Naive thymus-derived CD8-positive, alpha-beta T cell (primary cell): ENCODE measurements around the gene KIF6. TPM values are rescaled to one million over a fixed set of nuclear protein-coding genes. Genes with fewer than 3 reads are reported as not detected.

Experiments
- ATAC-seq, 2 donors: fragments of 150-1000 bp; cut with Tn5 transposase in 1 of 2; sonication (Bioruptor Pico), chemical (Tn5 transposase) in 1 of 2; 1 replicate in 1 of 2; 2 replicates in 1 of 2; pipeline ENCODE4 v1.10.0; 2021; ENCODE audit warnings: mild to moderate bottlenecking in 2 of 2, moderate library complexity in 2 of 2
- POLR2A ChIA-PET: fragments of 350-600 bp; sonication (Branson Sonifier 250); formaldehyde crosslinking; loops from one replicate; lab custom pipeline; 2021; ENCODE audit warnings: antibody characterized with exemption; lab: Charles Lee
- DNase-seq, 10 donors: peaks; one replicate each; pipeline versions ENCODE4 v3.0.0 to v3.0.0-alpha.2; 2020 to 2022
- H3K27ac Mint-ChIP-seq, 10 donors: one replicate each; pipeline ENCODE4 v1.8.0; 2020 to 2022; ENCODE audit warnings: mild to moderate bottlenecking in 10 of 10, mixed read lengths in 10 of 10, moderate library complexity in 4 of 10, inconsistent platforms in 1 of 10
- H3K27me3 Mint-ChIP-seq, 5 donors: one replicate each; pipeline ENCODE4 v1.8.0; 2021 to 2022; ENCODE audit warnings: mixed read lengths in 5 of 5
- H3K36me3 Mint-ChIP-seq, 3 donors: one replicate each; pipeline ENCODE4 v1.8.0; 2020 to 2022; ENCODE audit warnings: mixed read lengths in 3 of 3, mild to moderate bottlenecking in 2 of 3, inconsistent platforms in 1 of 3
- H3K4me1 Mint-ChIP-seq, 4 donors: one replicate each; pipeline ENCODE4 v1.8.0; 2021 to 2022; ENCODE audit warnings: mixed read lengths in 4 of 4
- H3K4me3 Mint-ChIP-seq, 10 donors: one replicate each; pipeline ENCODE4 v1.8.0; 2020 to 2022; ENCODE audit warnings: mild to moderate bottlenecking in 10 of 10, mixed read lengths in 10 of 10, moderate library complexity in 6 of 10, inconsistent platforms in 1 of 10
- H3K9me3 Mint-ChIP-seq, 9 donors: one replicate each; pipeline ENCODE4 v1.8.0; 2020 to 2022; ENCODE audit warnings: mixed read lengths in 9 of 9, mild to moderate bottlenecking in 3 of 9, inconsistent platforms in 1 of 9, moderate library complexity in 1 of 9
- polyA plus RNA-seq, 3 donors: library from polyadenylated mRNA; unstranded; fragments of 300-500 nt; fragmentation: Illumina TruSeq; gene quantifications; one replicate each; pipeline ENCODE4 v1.2.3, GENCODE V29; 2021
- total RNA-seq, 8 experiments: library from RNA in 2 of 8; stranded (reverse) in 2 of 8; gene quantifications; one replicate each; pipeline ENCODE4 v1.2.3 and lab custom pipeline; 2021 to 2026

Gene KIF6
- total and polyA plus RNA-seq, 5 experiments from 2014 or later = 0.39 TPM; not detected in 4

DNA sequence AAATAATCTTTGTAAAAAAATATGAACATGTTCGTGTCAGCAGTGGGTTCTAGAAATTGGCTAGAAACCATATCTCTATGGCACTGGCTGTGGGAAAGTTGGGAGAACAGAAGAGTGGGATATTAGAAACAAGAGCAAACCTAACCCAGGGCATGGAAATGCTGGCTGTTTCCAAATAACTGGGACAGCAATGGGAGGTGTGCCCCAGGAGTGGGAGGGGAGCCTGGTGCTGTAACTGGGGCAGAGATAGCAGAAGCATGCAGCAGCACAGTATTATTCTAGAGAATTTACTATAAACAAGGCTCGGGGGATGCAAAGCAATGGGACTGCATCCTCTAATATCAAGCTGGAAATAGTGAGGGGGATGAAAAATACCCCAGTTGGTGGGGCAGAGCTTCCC is 175.0 kb downstream of the KIF6 start:
- Mint-ChIP-seq H3K27me3 (peaks cover 16 to 58% (median 33%) of the 10 kb centered on the region in 5 donors), H3K4me1 (peaks cover 0 to 2% (median 0%) of the 10 kb centered on the region in 4 donors), H3K27ac (no peak overlapping the region), H3K36me3 (no peaks in the 10 kb centered on the region), H3K9me3 (no peaks in the 10 kb centered on the region), H3K4me3 (no peak overlapping the region)
- POLR2A ChIA-PET = no interaction called here
- DNase-seq (no peak), ATAC-seq (no peak)

DNA sequence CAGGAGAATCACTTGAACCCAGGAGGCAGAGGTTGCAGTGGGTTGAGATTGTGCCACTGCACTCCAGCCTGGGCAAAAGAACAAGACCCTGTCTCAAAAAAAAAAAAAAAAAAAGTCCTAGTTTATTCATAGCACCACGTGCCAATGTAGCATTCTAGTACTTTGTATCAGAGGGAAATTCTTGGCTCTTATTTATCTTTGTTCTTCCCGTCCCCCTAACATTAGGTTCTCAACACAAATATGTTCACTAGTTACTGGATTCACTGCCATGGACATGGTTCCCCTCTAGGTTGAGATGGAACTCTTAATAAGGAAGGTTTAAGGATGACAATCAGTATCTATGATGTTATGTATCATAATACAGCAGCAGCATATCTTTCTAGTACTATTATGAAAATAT is 178.5 kb downstream of the KIF6 start:
- peaks cover 10 to 46% (median 24%) of the 10 kb centered on the region in 5 donors for H3K27me3 Mint-ChIP-seq
- H3K27ac Mint-ChIP-seq = no peak overlapping the region
- H3K9me3 Mint-ChIP-seq = no peaks in the 10 kb centered on the region
- ATAC-seq (no peak), DNase-seq (no peak)
- no peaks in the 10 kb centered on the region for H3K4me1 Mint-ChIP-seq
- no peak overlapping the region for H3K4me3 Mint-ChIP-seq
- POLR2A ChIA-PET = no interaction called here
- no peaks in the 10 kb centered on the region for H3K36me3 Mint-ChIP-seq

- no peak overlapping the region for H3K4me3 Mint-ChIP-seq
- no peak overlapping the region for H3K27ac Mint-ChIP-seq
- no peaks in the 10 kb centered on the region for H3K4me1 Mint-ChIP-seq
- H3K27me3 Mint-ChIP-seq = peaks cover 3 to 34% (median 13%) of the 10 kb centered on the region in 5 donors
- no peaks in the 10 kb centered on the region for H3K36me3 Mint-ChIP-seq
- POLR2A ChIA-PET = interaction anchor here (0.7 kb wide), 1 partner anchor 246 kb away, joined by 3 read pairs; no protein-coding TSS in a partner anchor
- DNase-seq = no peak
- peaks cover 0 to 3% (median 0%) of the 10 kb centered on the region in 9 donors for H3K9me3 Mint-ChIP-seq
- ATAC-seq = no peak
Observed at GRCh38 chr6:39543950-39544349, 181.3 kb downstream of the KIF6 start.

DNA sequence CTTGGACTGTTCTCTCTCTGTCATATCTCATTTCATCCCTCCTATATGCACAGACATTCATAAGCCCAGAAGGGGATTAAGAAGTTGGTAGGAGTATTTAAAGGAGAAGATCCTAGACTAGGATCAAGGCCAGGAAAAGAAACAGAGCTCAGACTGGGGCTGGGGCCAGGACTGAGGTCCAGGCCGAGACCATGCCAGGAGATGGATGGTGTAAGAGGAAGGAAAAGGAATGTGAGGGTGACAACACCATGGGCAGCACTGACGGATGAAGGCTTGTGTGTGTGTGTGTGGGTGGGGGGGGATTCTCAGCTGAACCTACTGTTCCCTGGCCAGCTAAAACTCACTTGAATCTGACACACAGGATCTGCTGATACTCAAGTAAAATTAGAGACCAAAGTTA is 182.1 kb downstream of the KIF6 start:
- H3K4me1 Mint-ChIP-seq = no peaks in the 10 kb centered on the region
- peaks cover 0 to 3% (median 0%) of the 10 kb centered on the region in 9 donors for H3K9me3 Mint-ChIP-seq
- ATAC-seq (no peak), DNase-seq (no peak)
- H3K36me3 Mint-ChIP-seq = no peaks in the 10 kb centered on the region
- H3K4me3 Mint-ChIP-seq = no peak overlapping the region
- POLR2A ChIA-PET = no interaction called here
- H3K27me3 Mint-ChIP-seq = peaks cover 3 to 28% (median 11%) of the 10 kb centered on the region in 5 donors
- H3K27ac Mint-ChIP-seq = no peak overlapping the region

- no peak overlapping the region for H3K4me3 Mint-ChIP-seq
- peaks cover 0 to 13% (median 3%) of the 10 kb centered on the region in 5 donors for H3K27me3 Mint-ChIP-seq
- no peak overlapping the region for H3K27ac Mint-ChIP-seq
- POLR2A ChIA-PET = interaction anchor here (1.3 kb wide), 1 partner anchor 12 kb away, joined by 3 read pairs; no protein-coding TSS in a partner anchor
- no peak for DNase-seq
- H3K36me3 Mint-ChIP-seq = no peaks in the 10 kb centered on the region
- ATAC-seq = no peak
- peaks cover 0 to 3% (median 0%) of the 10 kb centered on the region in 9 donors for H3K9me3 Mint-ChIP-seq
- no peaks in the 10 kb centered on the region for H3K4me1 Mint-ChIP-seq
Observed at GRCh38 chr6:39540454-39540853, 184.8 kb downstream of the KIF6 start.

DNA sequence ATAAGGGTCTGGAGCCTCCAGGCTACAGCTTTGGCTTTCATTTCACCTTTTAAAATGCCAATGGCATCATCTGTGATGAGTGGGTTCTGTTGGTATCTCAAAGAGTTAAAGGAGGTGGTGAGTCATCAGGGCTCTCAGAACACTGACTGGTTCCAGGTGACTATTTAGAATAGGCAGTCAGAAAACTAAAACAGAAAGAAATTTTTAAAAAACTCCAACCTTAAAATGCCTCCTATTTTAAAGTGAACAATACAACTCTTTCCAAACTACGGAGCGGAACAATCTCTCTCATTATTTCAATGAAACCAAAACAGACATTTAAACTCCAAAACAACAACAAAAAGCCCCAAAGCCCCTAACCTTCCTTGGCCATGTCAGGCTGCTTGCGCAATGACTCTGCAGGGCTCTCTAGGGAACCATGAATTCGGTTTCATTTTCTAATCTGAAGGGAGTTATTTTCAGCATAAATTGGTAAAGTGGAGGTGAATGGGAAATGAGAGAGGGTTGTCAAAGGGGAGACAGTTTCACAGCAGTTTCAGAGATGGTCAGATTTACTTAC is 194.9 kb downstream of the KIF6 start:
- Mint-ChIP-seq H3K4me3 (no peak overlapping the region), H3K4me1 (peaks cover 0 to 4% (median 0%) of the 10 kb centered on the region in 4 donors), H3K9me3 (peaks cover 0 to 3% (median 0%) of the 10 kb centered on the region in 9 donors), H3K36me3 (peaks cover 0 to 7% (median 2%) of the 10 kb centered on the region in 3 donors), H3K27ac (no peak overlapping the region), H3K27me3 (peaks cover 16 to 63% (median 30%) of the 10 kb centered on the region in 5 donors)
- POLR2A ChIA-PET = no interaction called here
- ATAC-seq (no peak), DNase-seq (no peak)

DNA sequence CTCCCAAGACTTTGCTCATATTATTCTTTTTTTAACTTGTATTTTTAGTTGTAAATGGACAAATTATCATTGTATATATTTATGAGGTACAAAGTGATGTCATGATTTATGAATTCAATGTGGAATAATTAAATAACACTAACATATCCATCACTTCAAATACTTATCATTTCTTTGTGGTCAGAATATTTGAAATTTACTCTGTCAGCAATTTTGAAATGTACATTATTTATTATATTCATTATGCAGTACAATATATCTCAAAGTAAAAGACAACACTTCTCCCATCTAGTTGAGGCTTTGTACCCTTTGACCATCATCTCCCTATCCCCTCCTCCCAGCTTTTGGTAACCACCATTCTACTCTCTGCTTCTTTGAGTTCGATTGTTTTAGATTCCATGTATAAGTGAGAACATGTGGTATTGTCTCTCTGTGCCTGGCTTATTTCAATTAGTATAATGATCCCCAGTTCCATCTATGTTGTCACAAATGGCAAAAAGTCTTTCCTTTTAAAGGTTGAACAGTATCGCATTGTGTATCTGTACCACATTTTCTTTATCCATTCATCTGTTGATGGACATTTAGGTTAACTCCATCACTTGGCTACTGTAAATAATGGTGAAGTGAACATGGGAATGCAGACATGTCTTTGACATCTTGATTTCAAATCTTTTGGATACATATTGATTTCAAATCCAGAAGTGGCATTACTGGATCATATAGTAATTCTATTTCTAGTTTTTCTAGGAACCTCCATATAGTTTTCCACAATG is 197.2 kb downstream of the KIF6 start:
- DNase-seq (no peak), ATAC-seq (no peak)
- POLR2A ChIA-PET = interaction anchor here (0.6 kb wide), 1 partner anchor 13 kb away, joined by 3 read pairs; no protein-coding TSS in a partner anchor
- Mint-ChIP-seq H3K4me3 (no peak overlapping the region), H3K27me3 (peaks cover 16 to 58% (median 32%) of the 10 kb centered on the region in 5 donors), H3K9me3 (peaks cover 0 to 3% (median 0%) of the 10 kb centered on the region in 9 donors), H3K27ac (no peak overlapping the region), H3K36me3 (peaks cover 0 to 7% (median 2%) of the 10 kb centered on the region in 3 donors), H3K4me1 (peaks cover 0 to 4% (median 0%) of the 10 kb centered on the region in 4 donors)

- DNase-seq = no peak
- Mint-ChIP-seq H3K9me3 (peaks cover 0 to 3% (median 0%) of the 10 kb centered on the region in 9 donors), H3K4me3 (no peak overlapping the region), H3K4me1 (no peaks in the 10 kb centered on the region), H3K36me3 (peaks cover 0 to 3% (median 0%) of the 10 kb centered on the region in 3 donors), H3K27me3 (peaks cover 5 to 22% (median 20%) of the 10 kb centered on the region in 5 donors), H3K27ac (no peak overlapping the region)
- POLR2A ChIA-PET = no interaction called here
- no peak for ATAC-seq
Observed at GRCh38 chr6:39524007-39524406, 201.2 kb downstream of the KIF6 start.

- Mint-ChIP-seq H3K36me3 (peaks cover 0 to 3% (median 0%) of the 10 kb centered on the region in 3 donors), H3K4me3 (no peak overlapping the region), H3K4me1 (no peaks in the 10 kb centered on the region), H3K27ac (no peak overlapping the region), H3K9me3 (peaks cover 0 to 3% (median 0%) of the 10 kb centered on the region in 9 donors), H3K27me3 (peaks cover 3 to 23% (median 15%) of the 10 kb centered on the region in 5 donors)
- POLR2A ChIA-PET = no interaction called here
- DNase-seq (no peak), ATAC-seq (no peak)
Observed at GRCh38 chr6:39521958-39522357, 203.2 kb downstream of the KIF6 start.

DNA sequence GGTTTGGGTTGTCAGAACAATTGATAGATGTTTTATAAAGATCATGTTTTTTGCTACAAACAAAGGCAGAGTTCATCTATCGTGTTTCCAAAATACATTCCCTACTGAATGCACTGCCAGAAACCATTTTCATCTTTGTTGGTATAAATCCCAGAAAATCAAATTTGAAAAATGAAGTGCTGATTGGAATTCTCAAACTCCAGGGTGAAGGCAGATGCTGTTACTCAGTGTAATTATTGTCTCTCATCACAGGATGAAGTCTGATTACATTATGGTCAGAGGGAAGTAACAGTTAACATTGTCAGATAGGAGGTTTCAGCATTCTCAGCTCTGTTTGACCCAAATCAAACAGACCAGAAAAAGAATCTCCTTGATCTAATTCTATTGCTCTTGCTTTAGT is 204.3 kb downstream of the KIF6 start:
- POLR2A ChIA-PET = no interaction called here
- ATAC-seq = no peak

DNA sequence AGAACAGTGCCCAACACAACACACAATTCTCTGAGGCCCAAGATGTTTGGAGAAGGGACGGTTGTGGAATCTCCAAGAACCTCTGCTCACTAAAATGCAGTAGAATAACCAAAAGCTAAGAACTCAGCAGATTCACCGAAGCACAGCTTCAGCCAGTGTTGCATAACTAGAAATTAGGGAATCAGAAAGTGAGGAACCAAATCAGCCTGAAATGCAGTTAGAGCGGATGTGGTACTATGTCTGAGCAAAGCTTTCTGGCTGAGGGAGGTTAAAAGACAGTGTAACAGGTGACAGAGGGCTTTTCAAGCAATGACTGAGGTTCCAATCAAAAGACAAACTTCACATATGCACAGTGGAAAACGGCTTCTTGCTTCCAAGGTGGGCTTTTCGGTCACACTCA is 204.8 kb downstream of the KIF6 start:
- no peak overlapping the region for H3K4me3 Mint-ChIP-seq
- H3K9me3 Mint-ChIP-seq = no peaks in the 10 kb centered on the region
- no peak for ATAC-seq
- no peaks in the 10 kb centered on the region for H3K4me1 Mint-ChIP-seq
- POLR2A ChIA-PET = no interaction called here
- no peaks in the 10 kb centered on the region for H3K36me3 Mint-ChIP-seq
- no peak overlapping the region for H3K27ac Mint-ChIP-seq
- DNase-seq = no peak
- H3K27me3 Mint-ChIP-seq = peaks cover 7 to 21% (median 8%) of the 10 kb centered on the region in 5 donors

More for the DNA sequence above, 204.3 kb downstream of the KIF6 start:
- Mint-ChIP-seq H3K36me3 (peaks cover 0 to under 1% (median 0%) of the 10 kb centered on the region in 3 donors), H3K4me1 (no peaks in the 10 kb centered on the region), H3K27ac (no peak overlapping the region), H3K27me3 (peaks cover 4 to 20% (median 7%) of the 10 kb centered on the region in 5 donors), H3K4me3 (no peak overlapping the region), H3K9me3 (peaks cover 0 to under 1% (median 0%) of the 10 kb centered on the region in 9 donors)
- DNase-seq = no peak

DNA sequence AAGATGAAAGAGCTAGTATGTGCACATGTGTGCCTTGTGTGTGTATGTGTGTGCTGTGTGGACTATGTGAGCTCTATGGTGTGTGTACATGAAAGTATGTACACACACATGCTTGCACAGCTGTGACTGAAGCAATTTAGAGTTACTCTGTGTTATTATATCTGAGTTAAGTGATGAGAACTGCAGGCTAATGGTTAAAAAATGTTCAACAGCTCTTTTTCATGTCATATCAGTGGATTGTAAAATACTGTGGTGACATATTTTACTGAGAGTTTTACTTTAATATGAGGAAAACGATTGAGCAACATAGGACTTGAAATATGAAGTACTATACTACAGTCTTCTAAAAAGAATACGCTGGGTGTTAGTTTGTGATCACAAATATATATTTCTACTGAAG is 207.0 kb downstream of the KIF6 start:
- Mint-ChIP-seq H3K27me3 (peaks cover 6 to 29% (median 10%) of the 10 kb centered on the region in 5 donors), H3K27ac (no peak overlapping the region), H3K36me3 (no peaks in the 10 kb centered on the region), H3K4me3 (no peak overlapping the region), H3K9me3 (no peaks in the 10 kb centered on the region), H3K4me1 (no peaks in the 10 kb centered on the region)
- DNase-seq (no peak), ATAC-seq (no peak)
- POLR2A ChIA-PET = no interaction called here

DNA sequence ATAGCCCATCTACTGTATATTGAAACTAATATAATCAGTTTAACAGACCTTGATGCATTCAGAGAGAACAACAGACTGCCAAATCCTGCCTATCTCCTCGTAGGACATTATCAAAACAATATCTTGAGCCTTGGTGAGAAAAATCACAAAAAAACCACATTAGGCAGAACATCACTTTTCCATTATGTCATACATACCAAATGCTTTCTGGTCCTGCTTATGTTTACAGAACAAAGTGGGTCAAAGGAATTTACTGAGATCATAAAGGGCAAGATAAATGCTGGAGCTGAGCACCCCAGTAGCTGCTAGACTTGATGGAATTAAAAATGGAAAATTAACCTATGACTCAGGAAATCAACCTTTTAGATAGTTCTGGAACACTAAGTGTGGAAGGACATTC is 207.5 kb downstream of the KIF6 start:
- POLR2A ChIA-PET = no interaction called here
- Mint-ChIP-seq H3K4me1 (no peaks in the 10 kb centered on the region), H3K9me3 (peaks cover 0 to under 1% (median 0%) of the 10 kb centered on the region in 9 donors), H3K4me3 (no peak overlapping the region), H3K27me3 (peaks cover 6 to 29% (median 12%) of the 10 kb centered on the region in 5 donors), H3K36me3 (no peaks in the 10 kb centered on the region), H3K27ac (no peak overlapping the region)
- ATAC-seq (no peak), DNase-seq (no peak)
